K562 (cell line): ENCODE results near the gene CUX1. TPM values are rescaled to one million over a fixed set of nuclear protein-coding genes. Genes with fewer than 3 reads are reported as not detected.

Experiments
- ATAC-seq: fragments of 200-7000 bp; cut with Tn5 transposase; 3 replicates; pipeline ENCODE4 v1.9.1; 2020; ENCODE audit warnings: moderate library complexity
- BruUV-seq: library from RNA; stranded (reverse); fragments of 400-500 nt; replicated peaks from 2 replicates; lab custom pipeline; 2021; lab: Mats Ljungman, UMichigan
- CTCF ChIA-PET: fragments of 300-600 bp; formaldehyde crosslinking; extraction: SDS; loops from one replicate; lab custom pipeline; 2021; ENCODE audit warnings: low intra/inter-chr PET ratio; lab: Yijun Ruan, JAX
- POLR2A ChIA-PET: fragments of 300-600, 350-650 bp; sonication (Branson Sonifier 250); formaldehyde crosslinking; extraction: SDS; loops from one replicate; lab custom pipeline; 2021; ENCODE audit warnings: antibody characterized with exemption, inconsistent platforms; lab: Yijun Ruan, JAX
- DNase-seq, 4 experiments: peaks; one replicate each; pipeline versions ENCODE4 v3.0.0 to v3.0.0-alpha.2; 2011 to 2018; ENCODE audit warnings: low spot score in 3 of 4, mixed read lengths in 3 of 4; ENCODE audit errors: extremely low read depth in 1 of 4
- FAIRE-seq: peaks from 2 replicates; lab custom pipeline; 2011; peaks lifted over from hg19 to GRCh38; lab: Jason Lieb, UNC
- H2AFZ ChIP-seq: 2 replicates; pipeline ENCODE4 v1.6.0; 2011; ENCODE audit warnings: low read depth, low read length, control low read depth, inconsistent platforms
- H3K27ac ChIP-seq: fragments of 200-600 bp; 3 replicates; pipeline ENCODE4 v1.8.0; 2011; ENCODE audit warnings: low read depth, mild to moderate bottlenecking, control low read depth, inconsistent platforms, low read length, moderate library complexity, mixed read lengths; ENCODE audit errors: extremely low read depth
- H3K27me3 ChIP-seq, 2 experiments: fragments of 300-600 bp in 1 of 2; 2 replicates in 1 of 2; 3 replicates in 1 of 2; pipeline versions ENCODE4 v1.6.0 to v1.8.0; 2011; ENCODE audit warnings: inconsistent platforms in 2 of 2, low read length in 2 of 2, mild to moderate bottlenecking in 1 of 2, mixed read lengths in 1 of 2, moderate library complexity in 1 of 2; ENCODE audit not compliant: control insufficient read depth in 2 of 2, insufficient read depth in 2 of 2
- H3K36me3 ChIP-seq: fragments of 300-600 bp; 3 replicates; pipeline ENCODE4 v1.8.0; 2011; ENCODE audit warnings: mild to moderate bottlenecking, low read length, inconsistent platforms; ENCODE audit not compliant: control insufficient read depth, insufficient read depth
- H3K4me1 ChIP-seq, 2 experiments: fragments of 200-600 bp in 1 of 2; replicated peaks in 1 of 2; 2 replicates in 1 of 2; 3 replicates in 1 of 2; pipeline versions ENCODE4 v1.5.1 to v1.8.0; 2011; ENCODE audit warnings: inconsistent platforms in 2 of 2, low read length in 2 of 2, mild to moderate bottlenecking in 1 of 2, mixed read lengths in 1 of 2, moderate library complexity in 1 of 2; ENCODE audit not compliant: control insufficient read depth in 2 of 2, insufficient read depth in 2 of 2
- H3K4me2 ChIP-seq: 2 replicates; pipeline ENCODE4 v1.6.1; 2011; ENCODE audit warnings: low read length, control low read depth, inconsistent platforms, mixed read lengths; ENCODE audit not compliant: insufficient read depth
- H3K4me3 ChIP-seq: fragments of 200-600 bp; sonication (generic), shearing (Covaris generic); 2 replicates; pipeline ENCODE4 v1.5.1; 2016; ENCODE audit warnings: control low read depth, inconsistent platforms
- H3K79me2 ChIP-seq: fragments of 200-600 bp; 3 replicates; pipeline ENCODE4 v1.8.0; 2011; ENCODE audit warnings: low read length, inconsistent platforms; ENCODE audit not compliant: control insufficient read depth, insufficient read depth
- H3K9ac ChIP-seq, 2 experiments: 2 replicates each; pipeline versions ENCODE4 v1.6.0 to v1.6.1; 2011; ENCODE audit warnings: low read depth in 2 of 2, low read length in 2 of 2, control low read depth in 1 of 2, inconsistent platforms in 1 of 2, mild to moderate bottlenecking in 1 of 2, mixed read lengths in 1 of 2; ENCODE audit not compliant: insufficient read depth in 1 of 2
- H3K9me1 ChIP-seq: one replicate; pipeline ENCODE4 v1.6.0; 2011; ENCODE audit warnings: inconsistent platforms, mild to moderate bottlenecking, low read length, moderate library complexity; ENCODE audit not compliant: control insufficient read depth, insufficient read depth
- H3K9me3 ChIP-seq: replicated peaks from 2 replicates; pipeline ENCODE4 v1.5.1; 2011; ENCODE audit warnings: low read depth, low read length, inconsistent platforms; ENCODE audit not compliant: control insufficient read depth, insufficient read depth
- H4K20me1 ChIP-seq: replicated peaks from 2 replicates; pipeline ENCODE4 v1.6.1; 2011; ENCODE audit warnings: low read length, inconsistent platforms, mixed read lengths; ENCODE audit not compliant: control insufficient read depth, insufficient read depth
- ERF ChIP-seq: fragments of 450-650 bp; formaldehyde crosslinking; IDR thresholded peaks from 2 replicates; pipeline ENCODE4 v1.4.0; 2020; ENCODE audit warnings: mild to moderate bottlenecking, mixed read lengths
- FOXA1 ChIP-seq: fragments of 450-650 bp; IDR thresholded peaks from 2 replicates; pipeline ENCODE4 v1.6.1; 2016; ENCODE audit warnings: mild to moderate bottlenecking, borderline replicate concordance
- MTA1 ChIP-seq: fragments of 450-650 bp; IDR thresholded peaks from 2 replicates; pipeline ENCODE4 v1.6.1; 2017; ENCODE audit warnings: borderline replicate concordance
- NFE2 ChIP-seq: IDR thresholded peaks from 2 replicates; pipeline ENCODE4 v1.6.1; 2014; ENCODE audit warnings: antibody characterized with exemption, low read depth
- PHB2 ChIP-seq: fragments of 450-650 bp; IDR thresholded peaks from 2 replicates; pipeline ENCODE4 v1.6.1; 2017; ENCODE audit warnings: low read depth
- PML ChIP-seq: IDR thresholded peaks from 2 replicates; pipeline ENCODE4 v1.6.1; 2012; ENCODE audit warnings: low read length, inconsistent platforms
- SAFB2 ChIP-seq: fragments of 200-400 bp; formaldehyde crosslinking; IDR thresholded peaks from 2 replicates; pipeline ENCODE4 v1.6.1; 2018; ENCODE audit warnings: borderline replicate concordance, low read length, low read depth, moderate library complexity; ENCODE audit not compliant: severe bottlenecking
- SNRNP70 ChIP-seq: fragments of 200-400 bp; formaldehyde crosslinking; optimal IDR thresholded peaks from 2 replicates; pipeline ENCODE3; 2017; ENCODE audit warnings: low read depth, low read length
- ZNF165 ChIP-seq: fragments of 250-450 bp; sonication (Bioruptor Pico); IDR thresholded peaks from 2 replicates; pipeline ENCODE4 v1.4.0; 2020; ENCODE audit warnings: borderline replicate concordance
- WGBS: fragments of 100-300 bp; shearing (Covaris generic); methylation state at CpG from one replicate; pipeline ENCODE4 v1.1.6; 2016; ENCODE audit warnings: low coverage, mixed read lengths; ENCODE audit not compliant: insufficient coverage; ENCODE audit errors: missing lambda C conversion rate; 5-methylcytosine and 5-hydroxymethylcytosine counted together
- in situ Hi-C: fragments of 300-500 bp; cut with MboI; formaldehyde crosslinking; loops from 4 replicates; pipeline ENCODE4 v1.15.0; 2018; ENCODE audit warnings: inconsistent platforms, mixed read lengths
- intact Hi-C: fragments of 100-400 bp; cut with micrococcal nuclease; formaldehyde crosslinking; loops from 2 replicates; pipeline ENCODE4 v1.14.2; 2022
- polyA plus RNA-seq, 8 experiments: library from polyadenylated mRNA; depleted of rRNA in 4 of 8; stranded (reverse) in 5 of 8; unstranded in 3 of 8; fragments of >200 nt; fragmentation: Nextera tagmentation in 2 of 8; fragmentation: Illumina TruSeq in 1 of 8; extraction: Ambion mirVana in 2 of 8; extraction: Trizol in 1 of 8; gene quantifications; 2 replicates each; pipeline versions ENCODE4 v1.2.1 to v1.2.3, GENCODE V29; 2011 to 2014; ENCODE audit warnings: inconsistent platforms in 1 of 8, missing spikeins in 1 of 8
- total RNA-seq, 7 experiments: library from RNA; depleted of rRNA in 6 of 7; stranded (reverse); fragments of >200 nt in 6 of 7; fragmentation: Illumina TruSeq in 2 of 7; extraction: Trizol in 2 of 7; gene quantifications; 2 replicates each; pipeline versions ENCODE4 v1.2.1 to v1.2.3, GENCODE V29; 2011 to 2021; ENCODE audit warnings: low replicate concordance in 1 of 7

Gene CUX1
- total and polyA plus RNA-seq, 9 of the 15 experiments (the other 6 are each of a cell fraction or from before 2014, with no cell fraction given), result 3.6 to 55.3 (median 25.2) TPM

DNA sequence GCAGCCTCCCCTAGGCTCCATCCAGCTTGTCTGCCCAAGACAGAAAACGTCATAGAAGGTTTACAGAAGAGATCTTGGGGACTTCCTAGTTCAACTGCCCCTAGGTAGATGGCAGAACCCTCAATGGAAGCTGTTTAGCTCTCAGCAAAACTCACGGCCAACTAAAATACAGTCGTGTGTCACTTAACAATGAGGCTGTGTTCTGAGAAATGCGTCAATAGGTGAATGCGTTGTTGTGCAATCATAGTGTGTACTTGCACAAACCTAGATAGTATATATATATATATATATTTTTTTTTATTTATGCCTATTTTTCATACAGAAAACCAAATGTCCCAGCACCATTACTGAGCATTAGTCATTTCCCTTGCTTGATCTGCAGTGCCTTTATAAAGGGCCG lies 368.9 kb downstream of the CUX1 start:
- Histone ChIP-seq H3K9me3 (no peaks in the 10 kb centered on the region), H4K20me1 (no peaks in the 10 kb centered on the region), H3K4me1 (no peaks in the 10 kb centered on the region), H3K36me3 (peaks cover 42% of the 10 kb centered on the region), H3K9me1 (no peaks in the 10 kb centered on the region), H3K4me2 (no peak overlapping the region), H3K27ac (no peak overlapping the region), H3K4me3 (no peak overlapping the region), H3K79me2 (no peaks in the 10 kb centered on the region), H3K9ac (no peak overlapping the region), H2AFZ (no peak overlapping the region)
- BruUV-seq, result no TSS peak
- CTCF ChIA-PET, result no interaction called here
- 82% methylated on average over 6 of the region's 6 CpGs for WGBS
- POLR2A ChIA-PET, result no interaction called here
- in situ Hi-C loops (no loop called here), intact Hi-C loops (no loop called here)
- DNase-seq, result no peak
- no peak for ATAC-seq
- no peak for FAIRE-seq
- TF ChIP-seq SAFB2 (no peak), NFE2 (no peak), ZNF165 (CRISPR knock-in tag) (no peak), PML (no peak), PHB2 (no peak), MTA1 (no peak), ERF (CRISPR knock-in tag) (no peak), FOXA1 (no peak), SNRNP70 (no peak)
- TF ChIP-seq, all 486 proteins: peak for 0
- no peaks in the 10 kb centered on the region for H3K27me3 ChIP-seq
